Pancreas (tissue), 10 donors: ENCODE results near the gene STIM2. TPM values are rescaled to one million over a fixed set of nuclear protein-coding genes. Genes with fewer than 3 reads are reported as not detected.
A peak's percentile ranks its signal among the peaks of the same experiment; 100 is the strongest.

ENCODE experiments used
- ATAC-seq, 4 donors: fragments of 200-7000 bp; cut with Tn5 transposase; one replicate each; pipeline versions ENCODE4 v1.8.0 to v1.9.1; 2020; ENCODE audit warnings: mild to moderate bottlenecking in 4 of 4, moderate library complexity in 4 of 4
- DNase-seq, 6 donors: peaks; one replicate each; pipeline ENCODE4 v3.0.0-alpha.2; 2020
- FAIRE-seq: peaks from 2 replicates; lab custom pipeline; 2012; peaks lifted over from hg19 to GRCh38; lab: Jason Lieb, UNC
- H3K27ac ChIP-seq, 4 donors: fragments of 200-600 bp; sonication (generic); 1 replicate in 3 of 4; 2 replicates in 1 of 4; pipeline versions ENCODE4 v1.5.0 to v1.8.0; 2020
- H3K27me3 ChIP-seq, 4 donors: fragments of 200-600 bp; one replicate each; pipeline ENCODE4 v1.8.0; 2021
- H3K36me3 ChIP-seq, 3 donors: fragments of 200-600 bp; sonication (generic) in 1 of 3; one replicate each; pipeline versions ENCODE4 v1.5.0 to v1.8.0; 2020 to 2021
- H3K4me1 ChIP-seq, 3 donors: fragments of 200-600 bp; one replicate each; pipeline ENCODE4 v1.8.0; 2021
- H3K4me3 ChIP-seq, 4 donors: fragments of 200-600 bp; sonication (generic) in 2 of 4; one replicate each; pipeline versions ENCODE4 v1.5.0 to v1.8.0; 2020 to 2021
- H3K9me3 ChIP-seq, 4 donors: fragments of 200-600 bp; one replicate each; pipeline ENCODE4 v1.8.0; 2021
- WGBS, 2 donors: extraction: QIAGEN DNeasy Blood & Tissue Kit; methylation state at CpG; one replicate each; pipeline ENCODE4 v1.1.7; 2013; 5-methylcytosine and 5-hydroxymethylcytosine counted together
- intact Hi-C, 3 donors: fragments of 100-400 bp; cut with DNase I; formaldehyde crosslinking; loops; one replicate each; pipeline versions ENCODE4 v1.11.1 to v1.14.2; 2022
- polyA plus RNA-seq, 2 donors: library from polyadenylated mRNA; stranded (reverse); fragments of 200-250 nt; gene quantifications; one replicate each; pipeline ENCODE4 v1.2.3, GENCODE V29; 2013
- total RNA-seq, 6 donors: library from RNA; stranded (reverse); fragmentation: NEBNext Ultra II Directional in 4 of 6; extraction: Animal tissue kit (Norgen Biotek cat#: 25700) in 4 of 6; gene quantifications; one replicate each; pipeline versions ENCODE4 v1.2.1 to v1.2.4, GENCODE V29; 2021 to 2023
- TF ChIP-seq, protein P1 (sequence below), 4 donors: fragments of 200-600 bp; sonication (generic) in 3 of 4; IDR thresholded peaks; one replicate each; pipeline versions ENCODE4 v1.5.0 to v1.8.0; 2021; ENCODE audit warnings: antibody characterized with exemption in 4 of 4
- donor health status: healthy with polysubstance abuse.
- donor health status: DM: no; HTN: no; CAD: no; lungs with moderate emphysema.
- donor health status: DM: no; HTN: no; CAD: no.
- donor health status: control.
- donor health status: control.
- donor health status: Bipolar disorder and iron deficiency.
- donor health status: DM: yes; HTN: yes; CAD: no.
- donor health status: DM: no; HTN: no; CAD: no.
- donor health status: DM: no; HTN: no; CAD: no.
- donor health status: DM: yes; HTN: yes; CAD: no.

Gene STIM2
- total and polyA plus RNA-seq, 8 donors: 7.6 to 18.7 (median 12.6) TPM

DNA sequence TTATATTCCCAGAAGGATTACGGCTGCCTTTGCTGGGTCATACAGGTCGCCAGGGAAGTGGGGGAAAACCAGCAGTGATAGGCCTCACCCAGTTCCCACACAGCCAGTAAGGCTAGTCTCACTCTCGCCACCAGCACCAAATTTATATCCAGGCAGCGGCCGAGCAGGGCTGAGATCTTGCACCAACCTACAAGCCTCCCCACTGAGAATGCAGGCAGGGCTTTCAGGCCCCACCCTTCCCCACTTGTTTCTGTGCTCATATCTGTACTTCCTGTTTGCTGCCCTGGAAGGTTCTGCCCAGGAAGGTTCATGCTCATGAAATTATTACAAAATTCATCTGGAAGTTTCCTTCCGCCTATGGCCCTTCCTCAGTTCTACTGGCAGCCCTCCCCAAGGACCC lies 179.7 kb downstream of the STIM2 start:
- H3K9me3 ChIP-seq: no peaks in the 10 kb centered on the region
- WGBS, 2 donors: 83% methylated on average over 6 of the region's 6 CpGs
- intact Hi-C loops: no loop called here
- H3K27ac ChIP-seq: no peak overlapping the region
- no peaks in the 10 kb centered on the region for H3K36me3 ChIP-seq
- no peaks in the 10 kb centered on the region for H3K27me3 ChIP-seq
- no peaks in the 10 kb centered on the region for H3K4me1 ChIP-seq
- DNase-seq (no peak), FAIRE-seq (no peak), ATAC-seq (no peak)
- H3K4me3 ChIP-seq: no peak overlapping the region
- TF ChIP-seq, protein P1, sequence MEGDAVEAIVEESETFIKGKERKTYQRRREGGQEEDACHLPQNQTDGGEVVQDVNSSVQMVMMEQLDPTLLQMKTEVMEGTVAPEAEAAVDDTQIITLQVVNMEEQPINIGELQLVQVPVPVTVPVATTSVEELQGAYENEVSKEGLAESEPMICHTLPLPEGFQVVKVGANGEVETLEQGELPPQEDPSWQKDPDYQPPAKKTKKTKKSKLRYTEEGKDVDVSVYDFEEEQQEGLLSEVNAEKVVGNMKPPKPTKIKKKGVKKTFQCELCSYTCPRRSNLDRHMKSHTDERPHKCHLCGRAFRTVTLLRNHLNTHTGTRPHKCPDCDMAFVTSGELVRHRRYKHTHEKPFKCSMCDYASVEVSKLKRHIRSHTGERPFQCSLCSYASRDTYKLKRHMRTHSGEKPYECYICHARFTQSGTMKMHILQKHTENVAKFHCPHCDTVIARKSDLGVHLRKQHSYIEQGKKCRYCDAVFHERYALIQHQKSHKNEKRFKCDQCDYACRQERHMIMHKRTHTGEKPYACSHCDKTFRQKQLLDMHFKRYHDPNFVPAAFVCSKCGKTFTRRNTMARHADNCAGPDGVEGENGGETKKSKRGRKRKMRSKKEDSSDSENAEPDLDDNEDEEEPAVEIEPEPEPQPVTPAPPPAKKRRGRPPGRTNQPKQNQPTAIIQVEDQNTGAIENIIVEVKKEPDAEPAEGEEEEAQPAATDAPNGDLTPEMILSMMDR (IDR thresholded peaks at IDR 0.05): no peak

DNA sequence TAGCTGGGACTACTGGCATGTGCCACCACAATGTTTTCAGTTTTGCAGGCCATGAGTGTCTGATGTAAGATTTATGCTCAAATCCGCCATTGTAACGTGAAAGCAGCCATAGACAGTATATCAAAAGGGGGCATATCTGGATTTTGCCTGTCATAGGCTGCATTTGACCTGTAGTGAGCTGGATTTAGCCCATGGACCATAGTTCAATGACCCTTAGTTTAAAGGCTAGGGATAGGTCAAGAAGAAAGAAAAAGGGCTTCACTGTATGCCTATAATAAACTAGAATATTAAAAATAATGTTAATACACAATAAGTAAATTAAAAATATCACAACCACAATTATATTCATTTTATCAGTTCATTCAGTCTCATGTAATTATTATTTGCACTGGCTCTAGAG lies 181.8 kb downstream of the STIM2 start:
- ATAC-seq: no peak
- no peaks in the 10 kb centered on the region for H3K9me3 ChIP-seq
- no peak for FAIRE-seq
- H3K27ac ChIP-seq: no peak overlapping the region
- WGBS, 2 donors: 91 to 96% methylated on average over 2 of the region's 2 CpGs
- intact Hi-C loops: no loop called here
- DNase-seq: no peak
- H3K4me1 ChIP-seq: no peaks in the 10 kb centered on the region
- TF ChIP-seq, protein P1 (IDR thresholded peaks at IDR 0.05): no peak
- no peaks in the 10 kb centered on the region for H3K36me3 ChIP-seq
- H3K4me3 ChIP-seq: no peak overlapping the region
- no peaks in the 10 kb centered on the region for H3K27me3 ChIP-seq

DNA sequence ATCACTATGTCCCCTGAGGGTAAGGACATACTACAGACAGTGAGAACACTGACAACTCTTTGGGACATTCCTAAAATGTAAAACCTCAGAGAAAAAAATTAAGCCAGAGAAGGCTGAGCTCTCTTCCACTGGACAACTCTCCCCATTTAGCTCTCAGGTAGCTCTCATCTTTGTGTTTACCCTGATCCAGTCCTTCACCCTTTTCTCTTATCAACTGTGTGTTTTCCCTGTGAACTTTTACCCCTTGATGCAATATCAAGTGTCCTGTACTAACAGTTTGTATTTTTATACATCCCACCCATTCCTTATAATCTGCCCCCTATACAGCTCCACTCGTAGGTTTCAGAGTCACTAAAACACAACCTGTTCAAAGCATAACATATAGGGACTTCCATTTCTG lies 182.6 kb downstream of the STIM2 start:
- TF ChIP-seq, protein P1 (IDR thresholded peaks at IDR 0.05): no peak
- H3K9me3 ChIP-seq: no peaks in the 10 kb centered on the region
- H3K36me3 ChIP-seq: no peaks in the 10 kb centered on the region
- no peak for DNase-seq
- no peaks in the 10 kb centered on the region for H3K27me3 ChIP-seq
- no peak overlapping the region for H3K4me3 ChIP-seq
- intact Hi-C loops: no loop called here
- ATAC-seq: no peak
- 62 to 70% methylated on average over 1 of the region's 1 CpG for WGBS, 2 donors
- H3K4me1 ChIP-seq: no peaks in the 10 kb centered on the region
- no peak for FAIRE-seq
- H3K27ac ChIP-seq: no peak overlapping the region

DNA sequence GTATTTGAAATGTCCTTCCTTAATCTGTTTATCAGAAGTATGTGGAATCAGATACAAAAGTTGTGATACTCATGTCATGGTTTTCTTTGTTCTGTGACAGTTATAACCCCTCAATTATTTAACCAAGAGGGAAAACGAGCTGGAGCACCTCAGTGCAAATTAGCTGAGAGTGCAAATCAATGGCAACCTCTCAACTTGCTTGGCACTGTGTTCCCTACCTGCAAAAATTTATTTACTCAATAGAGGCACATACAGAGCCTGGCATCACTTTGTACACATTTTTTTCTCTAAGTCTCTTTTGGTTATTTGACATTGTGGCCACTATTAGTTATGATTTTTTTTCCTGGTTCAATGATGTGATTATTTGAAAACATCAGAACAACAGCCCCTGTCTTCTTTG lies 186.2 kb downstream of the STIM2 start:
- 2 to 13% methylated on average over 1 of the region's 1 CpG for WGBS, 2 donors
- Histone ChIP-seq H3K4me3 (no peak overlapping the region), H3K4me1 (no peaks in the 10 kb centered on the region), H3K9me3 (no peaks in the 10 kb centered on the region), H3K27ac (no peak overlapping the region), H3K27me3 (no peaks in the 10 kb centered on the region), H3K36me3 (no peaks in the 10 kb centered on the region)
- FAIRE-seq: no peak
- intact Hi-C loops: no loop called here
- TF ChIP-seq, protein P1 (IDR thresholded peaks at IDR 0.05): no peak
- no peak for DNase-seq
- ATAC-seq: no peak

DNA sequence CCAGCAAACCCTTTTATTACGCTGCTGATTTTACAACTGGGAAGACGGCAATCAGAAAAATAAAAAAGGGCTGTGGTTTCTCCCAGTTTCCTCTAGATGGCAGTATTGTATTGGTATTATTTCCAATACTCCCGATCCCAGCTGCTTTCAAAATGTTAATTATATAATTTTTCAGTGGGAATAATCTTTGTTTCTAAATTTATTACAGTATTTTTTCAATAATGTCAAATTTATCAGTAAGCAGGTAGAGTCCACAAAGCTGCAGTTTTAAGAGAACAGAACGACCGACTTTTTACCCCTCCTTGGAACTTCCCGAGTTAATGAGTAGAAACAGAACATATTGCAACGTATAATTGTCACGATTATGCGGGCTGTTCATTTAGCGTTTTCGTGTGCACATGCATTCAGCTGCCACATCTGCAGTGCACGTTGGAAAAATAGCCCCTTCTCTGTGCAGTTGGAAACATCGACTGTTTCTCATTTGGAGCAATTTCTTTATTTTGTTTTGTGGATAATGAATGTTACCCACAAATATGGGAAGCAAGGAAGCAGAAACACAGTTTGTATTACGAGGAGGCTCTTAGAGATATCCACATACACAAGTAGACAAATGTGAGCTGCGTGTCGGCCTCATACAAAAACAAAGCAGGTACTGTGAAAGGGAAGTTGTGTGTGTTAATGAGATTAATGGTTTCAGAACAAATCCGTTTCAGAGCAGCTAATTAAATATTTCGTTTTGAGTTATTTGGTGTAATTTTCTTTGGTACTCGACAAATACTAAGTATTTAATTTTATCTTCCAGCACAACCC lies 188.0 kb downstream of the STIM2 start:
- peak overlapping the region in 2 of 4 donors; percentile 33 to 40 for H3K4me3 ChIP-seq
- H3K9me3 ChIP-seq: no peaks in the 10 kb centered on the region
- FAIRE-seq: peak; percentile 94
- intact Hi-C loops: no loop called here
- H3K4me1 ChIP-seq: no peaks in the 10 kb centered on the region
- ATAC-seq: peak; percentile 40 to 90 (median 80)
- no peaks in the 10 kb centered on the region for H3K36me3 ChIP-seq
- no peak overlapping the region for H3K27ac ChIP-seq
- DNase-seq: no peak
- H3K27me3 ChIP-seq: no peaks in the 10 kb centered on the region
- TF ChIP-seq, protein P1 (IDR thresholded peaks at IDR 0.05): peak; percentile 63 to 76 (median 68)
- 4 to 5% methylated on average over 19 of the region's 19 CpGs for WGBS, 2 donors
